K562 (cell line): ENCODE results near the gene ZRANB1. TPM values are rescaled to one million over a fixed set of nuclear protein-coding genes. Genes with fewer than 3 reads are reported as not detected.

Source experiments
- ATAC-seq: fragments of 200-7000 bp; cut with Tn5 transposase; 3 replicates; pipeline ENCODE4 v1.9.1; 2020; ENCODE audit warnings: moderate library complexity
- BruUV-seq: library from RNA; stranded (reverse); fragments of 400-500 nt; replicated peaks from 2 replicates; lab custom pipeline; 2021; lab: Mats Ljungman, UMichigan
- CTCF ChIA-PET: fragments of 300-600 bp; formaldehyde crosslinking; extraction: SDS; loops from one replicate; lab custom pipeline; 2021; ENCODE audit warnings: low intra/inter-chr PET ratio; lab: Yijun Ruan, JAX
- POLR2A ChIA-PET: fragments of 300-600, 350-650 bp; sonication (Branson Sonifier 250); formaldehyde crosslinking; extraction: SDS; loops from one replicate; lab custom pipeline; 2021; ENCODE audit warnings: antibody characterized with exemption, inconsistent platforms; lab: Yijun Ruan, JAX
- DNase-seq, 4 experiments: peaks; one replicate each; pipeline versions ENCODE4 v3.0.0 to v3.0.0-alpha.2; 2011 to 2018; ENCODE audit warnings: low spot score in 3 of 4, mixed read lengths in 3 of 4; ENCODE audit errors: extremely low read depth in 1 of 4
- FAIRE-seq: peaks from 2 replicates; lab custom pipeline; 2011; peaks lifted over from hg19 to GRCh38; lab: Jason Lieb, UNC
- H2AFZ ChIP-seq: 2 replicates; pipeline ENCODE4 v1.6.0; 2011; ENCODE audit warnings: low read depth, low read length, control low read depth, inconsistent platforms
- H3K27ac ChIP-seq: fragments of 200-600 bp; 3 replicates; pipeline ENCODE4 v1.8.0; 2011; ENCODE audit warnings: low read depth, mild to moderate bottlenecking, control low read depth, inconsistent platforms, low read length, moderate library complexity, mixed read lengths; ENCODE audit errors: extremely low read depth
- H3K27me3 ChIP-seq, 2 experiments: fragments of 300-600 bp in 1 of 2; 2 replicates in 1 of 2; 3 replicates in 1 of 2; pipeline versions ENCODE4 v1.6.0 to v1.8.0; 2011; ENCODE audit warnings: inconsistent platforms in 2 of 2, low read length in 2 of 2, mild to moderate bottlenecking in 1 of 2, mixed read lengths in 1 of 2, moderate library complexity in 1 of 2; ENCODE audit not compliant: control insufficient read depth in 2 of 2, insufficient read depth in 2 of 2
- H3K36me3 ChIP-seq: fragments of 300-600 bp; 3 replicates; pipeline ENCODE4 v1.8.0; 2011; ENCODE audit warnings: mild to moderate bottlenecking, low read length, inconsistent platforms; ENCODE audit not compliant: control insufficient read depth, insufficient read depth
- H3K4me1 ChIP-seq, 2 experiments: fragments of 200-600 bp in 1 of 2; replicated peaks in 1 of 2; 2 replicates in 1 of 2; 3 replicates in 1 of 2; pipeline versions ENCODE4 v1.5.1 to v1.8.0; 2011; ENCODE audit warnings: inconsistent platforms in 2 of 2, low read length in 2 of 2, mild to moderate bottlenecking in 1 of 2, mixed read lengths in 1 of 2, moderate library complexity in 1 of 2; ENCODE audit not compliant: control insufficient read depth in 2 of 2, insufficient read depth in 2 of 2
- H3K4me2 ChIP-seq: 2 replicates; pipeline ENCODE4 v1.6.1; 2011; ENCODE audit warnings: low read length, control low read depth, inconsistent platforms, mixed read lengths; ENCODE audit not compliant: insufficient read depth
- H3K4me3 ChIP-seq: fragments of 200-600 bp; sonication (generic), shearing (Covaris generic); 2 replicates; pipeline ENCODE4 v1.5.1; 2016; ENCODE audit warnings: control low read depth, inconsistent platforms
- H3K79me2 ChIP-seq: fragments of 200-600 bp; 3 replicates; pipeline ENCODE4 v1.8.0; 2011; ENCODE audit warnings: low read length, inconsistent platforms; ENCODE audit not compliant: control insufficient read depth, insufficient read depth
- H3K9ac ChIP-seq, 2 experiments: 2 replicates each; pipeline versions ENCODE4 v1.6.0 to v1.6.1; 2011; ENCODE audit warnings: low read depth in 2 of 2, low read length in 2 of 2, control low read depth in 1 of 2, inconsistent platforms in 1 of 2, mild to moderate bottlenecking in 1 of 2, mixed read lengths in 1 of 2; ENCODE audit not compliant: insufficient read depth in 1 of 2
- H3K9me1 ChIP-seq: one replicate; pipeline ENCODE4 v1.6.0; 2011; ENCODE audit warnings: inconsistent platforms, mild to moderate bottlenecking, low read length, moderate library complexity; ENCODE audit not compliant: control insufficient read depth, insufficient read depth
- H3K9me3 ChIP-seq: replicated peaks from 2 replicates; pipeline ENCODE4 v1.5.1; 2011; ENCODE audit warnings: low read depth, low read length, inconsistent platforms; ENCODE audit not compliant: control insufficient read depth, insufficient read depth
- H4K20me1 ChIP-seq: replicated peaks from 2 replicates; pipeline ENCODE4 v1.6.1; 2011; ENCODE audit warnings: low read length, inconsistent platforms, mixed read lengths; ENCODE audit not compliant: control insufficient read depth, insufficient read depth
- CAMTA2 ChIP-seq: fragments of 250-450 bp; sonication (Bioruptor Pico); conservative IDR thresholded peaks from 2 replicates; pipeline ENCODE4 v1.5.1; 2022
- GABPB1 ChIP-seq: sonication (generic); formaldehyde crosslinking; IDR thresholded peaks from 2 replicates; pipeline ENCODE4 v1.8.0; 2022; ENCODE audit warnings: mild to moderate bottlenecking, missing genetic modification reagents
- WGBS: fragments of 100-300 bp; shearing (Covaris generic); methylation state at CpG from one replicate; pipeline ENCODE4 v1.1.6; 2016; ENCODE audit warnings: low coverage, mixed read lengths; ENCODE audit not compliant: insufficient coverage; ENCODE audit errors: missing lambda C conversion rate; 5-methylcytosine and 5-hydroxymethylcytosine counted together
- in situ Hi-C: fragments of 300-500 bp; cut with MboI; formaldehyde crosslinking; loops from 4 replicates; pipeline ENCODE4 v1.15.0; 2018; ENCODE audit warnings: inconsistent platforms, mixed read lengths
- intact Hi-C: fragments of 100-400 bp; cut with micrococcal nuclease; formaldehyde crosslinking; loops from 2 replicates; pipeline ENCODE4 v1.14.2; 2022
- polyA plus RNA-seq, 8 experiments: library from polyadenylated mRNA; depleted of rRNA in 4 of 8; stranded (reverse) in 5 of 8; unstranded in 3 of 8; fragments of >200 nt; fragmentation: Nextera tagmentation in 2 of 8; fragmentation: Illumina TruSeq in 1 of 8; extraction: Ambion mirVana in 2 of 8; extraction: Trizol in 1 of 8; gene quantifications; 2 replicates each; pipeline versions ENCODE4 v1.2.1 to v1.2.3, GENCODE V29; 2011 to 2014; ENCODE audit warnings: inconsistent platforms in 1 of 8, missing spikeins in 1 of 8
- total RNA-seq, 7 experiments: library from RNA; depleted of rRNA in 6 of 7; stranded (reverse); fragments of >200 nt in 6 of 7; fragmentation: Illumina TruSeq in 2 of 7; extraction: Trizol in 2 of 7; gene quantifications; 2 replicates each; pipeline versions ENCODE4 v1.2.1 to v1.2.3, GENCODE V29; 2011 to 2021; ENCODE audit warnings: low replicate concordance in 1 of 7

Gene ZRANB1
- total and polyA plus RNA-seq, 9 of the 15 experiments (the other 6 are each of a cell fraction or from before 2014, with no cell fraction given), result 0.07 to 1.1 (median 0.64) TPM

- TF ChIP-seq CAMTA2 (CRISPR knock-in tag), result no peak
These were observed 55.4 kb downstream of the ZRANB1 start (continued) for GRCh38 chr10:124997306-124997705.

GRCh38 chr10:124997771-124998623 lies 56.1 kb downstream of the ZRANB1 start:
- POLR2A ChIA-PET, result no interaction called here
- no TSS peak for BruUV-seq
- TF ChIP-seq GABPB1 (CRISPR knock-in tag), result no peak

More at GRCh38 chr10:124997771-124998623, 56.1 kb downstream of the ZRANB1 start:
- Histone ChIP-seq H3K9me3 (no peaks in the 10 kb centered on the region), H3K9ac (no peak overlapping the region), H3K36me3 (no peaks in the 10 kb centered on the region), H3K79me2 (no peaks in the 10 kb centered on the region), H3K27ac (no peak overlapping the region), H3K4me1 (no peaks in the 10 kb centered on the region), H4K20me1 (no peaks in the 10 kb centered on the region), H3K9me1 (no peaks in the 10 kb centered on the region), H3K4me3 (no peak overlapping the region), H3K4me2 (no peak overlapping the region), H2AFZ (no peak overlapping the region), H3K27me3 (no peaks in the 10 kb centered on the region)
- no CpG with 5 or more reads among the region's 35 CpGs for WGBS
- intact Hi-C loops (no loop called here), in situ Hi-C loops (no loop called here)
- DNase-seq (no peak), ATAC-seq (no peak), FAIRE-seq (no peak)
- CTCF ChIA-PET, result no interaction called here
